Panc1 (cell line): ENCODE results near the gene MSI2. TPM values are rescaled to one million over a fixed set of nuclear protein-coding genes. Genes with fewer than 3 reads are reported as not detected.

Experiments used
- ATAC-seq: fragments of 200-7000 bp; cut with Tn5 transposase; 2 replicates; pipeline ENCODE4 v1.9.1; 2020; ENCODE audit warnings: mild to moderate bottlenecking, moderate library complexity
- BruUV-seq: library from RNA; stranded (reverse); fragments of 400-500 nt; replicated peaks from 2 replicates; lab custom pipeline; 2021; lab: Mats Ljungman, UMichigan
- CTCF ChIA-PET: fragments of 300-600 bp; sonication (Branson Sonifier 250); formaldehyde crosslinking; loops from one replicate; lab custom pipeline; 2022; ENCODE audit warnings: antibody characterized with exemption; lab: Charles Lee
- POLR2A ChIA-PET: fragments of 300-600 bp; sonication (Branson Sonifier 250); formaldehyde crosslinking; loops from one replicate; lab custom pipeline; 2022; ENCODE audit warnings: antibody characterized with exemption; lab: Charles Lee
- DNase-seq: peaks from one replicate; pipeline ENCODE4 v3.0.0-alpha.2; 2010; ENCODE audit warnings: low read depth, low spot score
- H3K27ac ChIP-seq: 2 replicates; pipeline ENCODE4 v1.5.1; 2011; ENCODE audit warnings: mild to moderate bottlenecking, low read length, inconsistent platforms
- H3K27me3 ChIP-seq: fragments of 200-500 bp; sonication (Bioruptor generic); 2 replicates; pipeline ENCODE4 v1.6.0; 2014; ENCODE audit warnings: low read length, inconsistent platforms; ENCODE audit not compliant: control insufficient read depth, insufficient read depth
- H3K36me3 ChIP-seq: fragments of 200-500 bp; sonication (Bioruptor generic); 2 replicates; pipeline ENCODE4 v1.5.1; 2014; ENCODE audit warnings: inconsistent platforms, mild to moderate bottlenecking, low read length, moderate library complexity; ENCODE audit not compliant: control insufficient read depth, insufficient read depth
- H3K4me1 ChIP-seq: 2 replicates; pipeline ENCODE4 v1.5.1; 2011; ENCODE audit warnings: inconsistent platforms, mild to moderate bottlenecking, low read length, moderate library complexity; ENCODE audit not compliant: control insufficient read depth, insufficient read depth
- H3K4me3 ChIP-seq, 2 experiments: 2 replicates each; pipeline ENCODE4 v1.5.1; 2011 to 2012; ENCODE audit warnings: low read depth in 2 of 2, low read length in 2 of 2, mild to moderate bottlenecking in 2 of 2, inconsistent platforms in 1 of 2, moderate library complexity in 1 of 2
- H3K9me3 ChIP-seq: fragments of 200-500 bp; sonication (Bioruptor generic); 2 replicates; pipeline ENCODE4 v1.5.1; 2014; ENCODE audit warnings: low read depth, mild to moderate bottlenecking, inconsistent platforms, low read length, moderate library complexity; ENCODE audit not compliant: control insufficient read depth, insufficient read depth
- CTCF ChIP-seq: fragments of 450-650 bp; IDR thresholded peaks from 2 replicates; pipeline ENCODE4 v1.5.1; 2017; ENCODE audit warnings: mild to moderate bottlenecking
- POLR2AphosphoS5 ChIP-seq: IDR thresholded peaks from 2 replicates; pipeline ENCODE4 v1.6.1; 2012; ENCODE audit warnings: mild to moderate bottlenecking, low read depth, low read length, moderate library complexity
- REST ChIP-seq, 2 experiments: IDR thresholded peaks; 2 replicates each; pipeline ENCODE4 v1.6.1; 2011 to 2012; ENCODE audit warnings: low read depth in 2 of 2, control low read depth in 1 of 2, low read length in 1 of 2, mild to moderate bottlenecking in 1 of 2, moderate library complexity in 1 of 2; ENCODE audit not compliant: insufficient read depth in 1 of 2
- SIN3A ChIP-seq: IDR thresholded peaks from 2 replicates; pipeline ENCODE4 v1.6.1; 2012; ENCODE audit warnings: low read depth, mild to moderate bottlenecking, low read length, moderate library complexity, borderline replicate concordance; ENCODE audit not compliant: insufficient read depth
- TCF7L2 ChIP-seq: IDR thresholded peaks from 2 replicates; pipeline ENCODE4 v1.6.1; 2011; ENCODE audit warnings: mild to moderate bottlenecking, low read depth, low read length, inconsistent platforms
- in situ Hi-C: cut with HindIII; loops from 2 replicates; pipeline ENCODE4 v1.10.0; 2016; ENCODE audit warnings: low sequenced_read_pairs, low pct_unique_long_range_greater_than_20kb
- intact Hi-C: fragments of 100-400 bp; cut with micrococcal nuclease; formaldehyde crosslinking; loops from one replicate; pipeline ENCODE4 v1.10.0; 2022; ENCODE audit not compliant: unreplicated experiment
- total RNA-seq: library from RNA; stranded (reverse); gene quantifications from one replicate; pipeline ENCODE4 v1.2.1, GENCODE V29; 2021; ENCODE audit not compliant: unreplicated experiment

Gene MSI2
- total RNA-seq, 1 experiment from 2014 or later: 38.5 TPM

GRCh38 chr17:57484826-57485565 lies 228.7 kb downstream of the MSI2 start:
- Histone ChIP-seq H3K27me3 (no peaks in the 10 kb centered on the region), H3K36me3 (no peaks in the 10 kb centered on the region), H3K27ac (no peak overlapping the region), H3K9me3 (no peaks in the 10 kb centered on the region), H3K4me1 (no peaks in the 10 kb centered on the region), H3K4me3 (no peak overlapping the region)
- no TSS peak for BruUV-seq
- POLR2A ChIA-PET: no interaction called here
- ATAC-seq: no peak
- TF ChIP-seq REST (IDR thresholded peaks at IDR 0.05; ENCODE audit: insufficient read depth in 1 of 2, low read depth in 2 of 2, low read length in 1 of 2): no peak
- no peak for TF ChIP-seq POLR2AphosphoS5
- TF ChIP-seq SIN3A: no peak
- no peak for TF ChIP-seq TCF7L2
- no peak for TF ChIP-seq CTCF
- CTCF ChIA-PET: no interaction called here
- DNase-seq: no peak
- in situ Hi-C loops (no loop called here), intact Hi-C loops (no loop called here)

GRCh38 chr17:57485566-57485865 lies 229.2 kb downstream of the MSI2 start:
- intact Hi-C loops: no loop called here
- BruUV-seq: no TSS peak
- POLR2A ChIA-PET: no interaction called here
- CTCF ChIA-PET: no interaction called here
- TF ChIP-seq TCF7L2 (no peak), CTCF (no peak), SIN3A (no peak), POLR2AphosphoS5 (no peak), REST (IDR thresholded peaks at IDR 0.05; ENCODE audit: insufficient read depth in 1 of 2, low read depth in 2 of 2, low read length in 1 of 2) (no peak)
- Histone ChIP-seq H3K27ac (no peak overlapping the region), H3K9me3 (no peaks in the 10 kb centered on the region), H3K27me3 (no peaks in the 10 kb centered on the region), H3K36me3 (no peaks in the 10 kb centered on the region), H3K4me3 (no peak overlapping the region), H3K4me1 (no peaks in the 10 kb centered on the region)
- in situ Hi-C loops: no loop called here
- no peak for DNase-seq
- no peak for ATAC-seq
